Measurements from ENCODE around the gene CFAP77. TPM values are rescaled to one million over a fixed set of nuclear protein-coding genes. Genes with fewer than 3 reads are reported as not detected.
"Not testable (repeated sequence)": the region's sequence is repeated elsewhere in the genome, so short reads cannot be mapped to it uniquely, and the experiment has no call there.

The CFAP77 gene
- total RNA-seq, 1 experiment from 2014 or later, result 0.11 TPM

DNA sequence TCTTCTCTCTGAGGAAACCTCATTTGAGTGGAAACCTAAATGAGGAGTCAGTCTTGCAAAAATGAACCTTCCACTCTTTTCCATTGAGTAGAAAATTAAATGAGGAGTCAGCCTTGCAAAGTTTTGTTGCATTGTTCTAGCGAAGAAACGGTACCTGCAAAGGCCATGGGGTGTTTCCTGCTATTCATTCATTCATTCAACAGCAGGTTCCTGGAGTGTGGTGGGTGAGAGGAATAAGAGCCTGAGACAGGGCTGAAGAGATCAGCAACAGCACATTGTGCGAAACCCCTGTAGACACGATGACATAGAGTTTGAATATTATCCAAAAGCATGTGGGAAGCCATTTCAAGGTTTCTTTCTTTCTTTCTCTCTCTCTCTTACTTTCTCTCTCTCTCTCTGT, 40.6 kb upstream of the CFAP77 start:
- no peaks in the 10 kb centered on the region for H3K9me2 ChIP-seq (replicated peaks; ENCODE audit: low read length)
- no peak for TF ChIP-seq EZH2 (IDR thresholded peaks at IDR 0.05; ENCODE audit: low read length, unreplicated experiment)
- no peak for TF ChIP-seq EZH2phosphoT487 (IDR thresholded peaks at IDR 0.05; ENCODE audit: borderline replicate concordance, low read length)
- TF ChIP-seq, protein P1, sequence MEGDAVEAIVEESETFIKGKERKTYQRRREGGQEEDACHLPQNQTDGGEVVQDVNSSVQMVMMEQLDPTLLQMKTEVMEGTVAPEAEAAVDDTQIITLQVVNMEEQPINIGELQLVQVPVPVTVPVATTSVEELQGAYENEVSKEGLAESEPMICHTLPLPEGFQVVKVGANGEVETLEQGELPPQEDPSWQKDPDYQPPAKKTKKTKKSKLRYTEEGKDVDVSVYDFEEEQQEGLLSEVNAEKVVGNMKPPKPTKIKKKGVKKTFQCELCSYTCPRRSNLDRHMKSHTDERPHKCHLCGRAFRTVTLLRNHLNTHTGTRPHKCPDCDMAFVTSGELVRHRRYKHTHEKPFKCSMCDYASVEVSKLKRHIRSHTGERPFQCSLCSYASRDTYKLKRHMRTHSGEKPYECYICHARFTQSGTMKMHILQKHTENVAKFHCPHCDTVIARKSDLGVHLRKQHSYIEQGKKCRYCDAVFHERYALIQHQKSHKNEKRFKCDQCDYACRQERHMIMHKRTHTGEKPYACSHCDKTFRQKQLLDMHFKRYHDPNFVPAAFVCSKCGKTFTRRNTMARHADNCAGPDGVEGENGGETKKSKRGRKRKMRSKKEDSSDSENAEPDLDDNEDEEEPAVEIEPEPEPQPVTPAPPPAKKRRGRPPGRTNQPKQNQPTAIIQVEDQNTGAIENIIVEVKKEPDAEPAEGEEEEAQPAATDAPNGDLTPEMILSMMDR (conservative IDR thresholded peaks at IDR 0.05; ENCODE audit: low read depth, low read length), result no peak
- no peaks in the 10 kb centered on the region for H3K27me3 ChIP-seq (ENCODE audit: low read length)
- intact Hi-C loops (cut with micrococcal nuclease), result no loop called here
- no TSS peak for BruUV-seq (replicated peaks)
- DNase-seq (no peak), ATAC-seq (no peak)
- no peaks in the 10 kb centered on the region for H3K36me3 ChIP-seq (ENCODE audit: low read depth, low read length)
- ChIA-PET POLR2A (ENCODE audit: unreplicated experiment) (no interaction called here), CTCF (no interaction called here)
- H2AFZ ChIP-seq (ENCODE audit: low read length), result no peak overlapping the region
- H4K20me1 ChIP-seq (ENCODE audit: low read length), result no peaks in the 10 kb centered on the region
- no peak overlapping the region for H3K4me3 ChIP-seq (ENCODE audit: low read length)
- H3K9ac ChIP-seq (ENCODE audit: low read length), result no peak overlapping the region
- H3K27ac ChIP-seq (ENCODE audit: low read length), result no peak overlapping the region
- no peaks in the 10 kb centered on the region for H3F3A ChIP-seq (ENCODE audit: low read length, unreplicated experiment)
- no peaks in the 10 kb centered on the region for H3K79me2 ChIP-seq (ENCODE audit: low read length)
- H3K4me1 ChIP-seq (ENCODE audit: insufficient read depth, low read length), result peaks cover 4% of the 10 kb centered on the region; the same call in 1 of the 2 replicates
- no peak overlapping the region for H3K4me2 ChIP-seq (ENCODE audit: low read length)
- H3K9me3 ChIP-seq (ENCODE audit: low read length), result no peaks in the 10 kb centered on the region

DNA sequence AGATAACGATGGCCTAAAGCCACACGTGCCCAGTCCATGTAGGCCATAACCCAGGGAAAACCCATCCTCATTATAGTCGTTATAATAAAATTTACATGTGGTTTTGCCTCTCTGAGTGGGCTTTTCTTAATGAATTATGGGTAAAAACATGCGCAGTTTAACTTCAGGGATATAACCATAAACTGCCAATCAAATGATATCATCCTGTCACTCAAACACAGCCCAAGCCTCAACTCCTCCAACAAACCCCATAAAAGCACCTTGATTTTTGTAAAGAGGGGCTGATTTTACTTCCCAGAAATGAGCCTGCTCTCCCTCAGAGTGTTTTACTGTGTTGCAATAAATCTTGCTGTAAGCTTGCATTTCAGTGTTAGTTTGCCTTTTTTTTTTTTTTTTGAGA, 39.4 kb upstream of the CFAP77 start:
- no TSS peak for BruUV-seq (replicated peaks)
- ChIA-PET POLR2A (ENCODE audit: unreplicated experiment) (no interaction called here), CTCF (no interaction called here)
- no peaks in the 10 kb centered on the region for H3K9me2 ChIP-seq (replicated peaks; ENCODE audit: low read length)
- no peaks in the 10 kb centered on the region for H3K79me2 ChIP-seq (ENCODE audit: low read length)
- no peaks in the 10 kb centered on the region for H3F3A ChIP-seq (ENCODE audit: low read length, unreplicated experiment)
- intact Hi-C loops (cut with micrococcal nuclease), result no loop called here
- peaks cover 4% of the 10 kb centered on the region; the same call in 1 of the 2 replicates for H3K4me1 ChIP-seq (ENCODE audit: insufficient read depth, low read length)
- H3K9ac ChIP-seq (ENCODE audit: low read length), result no peak overlapping the region
- H3K4me2 ChIP-seq (ENCODE audit: low read length), result no peak overlapping the region
- no peaks in the 10 kb centered on the region for H4K20me1 ChIP-seq (ENCODE audit: low read length)
- no peak overlapping the region for H2AFZ ChIP-seq (ENCODE audit: low read length)
- no peak for TF ChIP-seq EZH2 (IDR thresholded peaks at IDR 0.05; ENCODE audit: low read length, unreplicated experiment)
- TF ChIP-seq, protein P1 (conservative IDR thresholded peaks at IDR 0.05; ENCODE audit: low read depth, low read length), result no peak
- TF ChIP-seq EZH2phosphoT487 (IDR thresholded peaks at IDR 0.05; ENCODE audit: borderline replicate concordance, low read length), result no peak
- H3K27ac ChIP-seq (ENCODE audit: low read length), result no peak overlapping the region
- no peaks in the 10 kb centered on the region for H3K36me3 ChIP-seq (ENCODE audit: low read depth, low read length)
- no peaks in the 10 kb centered on the region for H3K9me3 ChIP-seq (ENCODE audit: low read length)
- H3K27me3 ChIP-seq (ENCODE audit: low read length), result no peaks in the 10 kb centered on the region
- H3K4me3 ChIP-seq (ENCODE audit: low read length), result no peak overlapping the region
- DNase-seq, result no peak
- ATAC-seq, result no peak

GRCh38 chr9:132372177-132373095, 37.6 kb upstream of the CFAP77 start:
- Histone ChIP-seq H3K36me3 (ENCODE audit: low read depth, low read length) (peaks cover 11% of the 10 kb centered on the region), H3K4me1 (ENCODE audit: insufficient read depth, low read length) (peaks cover 4% of the 10 kb centered on the region; the same call in 1 of the 2 replicates), H3K4me3 (ENCODE audit: low read length) (no peak overlapping the region), H3K27ac (ENCODE audit: low read length) (no peak overlapping the region), H3K27me3 (ENCODE audit: low read length) (no peaks in the 10 kb centered on the region), H3K79me2 (ENCODE audit: low read length) (no peaks in the 10 kb centered on the region), H3K4me2 (ENCODE audit: low read length) (no peak overlapping the region), H3K9me2 (replicated peaks; ENCODE audit: low read length) (no peaks in the 10 kb centered on the region), H4K20me1 (ENCODE audit: low read length) (no peaks in the 10 kb centered on the region), H2AFZ (ENCODE audit: low read length) (no peak overlapping the region), H3K9me3 (ENCODE audit: low read length) (no peaks in the 10 kb centered on the region), H3F3A (ENCODE audit: low read length, unreplicated experiment) (no peaks in the 10 kb centered on the region), H3K9ac (ENCODE audit: low read length) (no peak overlapping the region)
- POLR2A ChIA-PET (ENCODE audit: unreplicated experiment), result no interaction called here
- DNase-seq, result peak; percentile 29
- ATAC-seq, result peak; percentile 50
- intact Hi-C loops (cut with micrococcal nuclease), result no loop called here
- TF ChIP-seq EZH2phosphoT487 (IDR thresholded peaks at IDR 0.05; ENCODE audit: borderline replicate concordance, low read length) (no peak), EZH2 (IDR thresholded peaks at IDR 0.05; ENCODE audit: low read length, unreplicated experiment) (no peak)
- TF ChIP-seq, protein P1 (conservative IDR thresholded peaks at IDR 0.05; ENCODE audit: low read depth, low read length), result no peak
- CTCF ChIA-PET, result no interaction called here
- no TSS peak for BruUV-seq (replicated peaks)

DNA sequence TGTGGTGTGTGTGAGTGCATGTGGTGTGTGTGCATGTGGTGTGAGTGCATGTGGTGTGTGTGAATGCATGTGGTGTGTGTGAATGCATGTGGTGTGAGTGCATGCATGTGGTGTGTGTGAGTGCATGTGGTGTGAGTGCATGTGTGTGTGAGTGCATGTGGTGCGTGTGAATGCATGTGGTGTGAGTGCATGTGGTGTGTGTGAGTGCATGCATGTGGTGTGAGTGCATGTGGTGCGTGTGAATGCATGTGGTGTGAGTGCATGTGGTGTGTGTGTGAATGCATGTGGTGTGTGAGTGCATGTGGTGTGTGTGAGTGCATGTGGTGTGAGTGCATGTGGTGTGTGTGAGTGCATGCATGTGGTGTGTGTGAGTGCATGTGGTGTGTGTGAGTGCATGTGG, 32.2 kb upstream of the CFAP77 start:
- H3K4me1 ChIP-seq (ENCODE audit: insufficient read depth, low read length); H3K79me2 ChIP-seq (ENCODE audit: low read length); H3K27me3 ChIP-seq (ENCODE audit: low read length); H4K20me1 ChIP-seq (ENCODE audit: low read length); CTCF ChIA-PET; H2AFZ ChIP-seq (ENCODE audit: low read length); H3K9me3 ChIP-seq (ENCODE audit: low read length); H3K9ac ChIP-seq (ENCODE audit: low read length); H3K4me3 ChIP-seq (ENCODE audit: low read length); ATAC-seq; intact Hi-C loops (cut with micrococcal nuclease); BruUV-seq (replicated peaks); H3K27ac ChIP-seq (ENCODE audit: low read length); H3F3A ChIP-seq (ENCODE audit: low read length, unreplicated experiment); POLR2A ChIA-PET (ENCODE audit: unreplicated experiment); H3K9me2 ChIP-seq (replicated peaks; ENCODE audit: low read length); H3K4me2 ChIP-seq (ENCODE audit: low read length); DNase-seq: not testable (repeated sequence)
- peaks cover 20% of the 10 kb centered on the region for H3K36me3 ChIP-seq (ENCODE audit: low read depth, low read length)

All from PC-3 (cell line).